GM20431 (cell line): ENCODE measurements around the gene B4GALNT1.
"Not testable (repeated sequence)": the region's sequence is repeated elsewhere in the genome, so short reads cannot be mapped to it uniquely, and the experiment has no call there.

Experiments
- in situ Hi-C: fragments of 300-500 bp; cut with MseI, MboI; formaldehyde crosslinking; loops from one replicate; pipeline ENCODE4 v1.15.0; 2020; ENCODE audit warnings: low sequenced_read_pairs; ENCODE audit not compliant: unreplicated experiment

The B4GALNT1 gene

DNA sequence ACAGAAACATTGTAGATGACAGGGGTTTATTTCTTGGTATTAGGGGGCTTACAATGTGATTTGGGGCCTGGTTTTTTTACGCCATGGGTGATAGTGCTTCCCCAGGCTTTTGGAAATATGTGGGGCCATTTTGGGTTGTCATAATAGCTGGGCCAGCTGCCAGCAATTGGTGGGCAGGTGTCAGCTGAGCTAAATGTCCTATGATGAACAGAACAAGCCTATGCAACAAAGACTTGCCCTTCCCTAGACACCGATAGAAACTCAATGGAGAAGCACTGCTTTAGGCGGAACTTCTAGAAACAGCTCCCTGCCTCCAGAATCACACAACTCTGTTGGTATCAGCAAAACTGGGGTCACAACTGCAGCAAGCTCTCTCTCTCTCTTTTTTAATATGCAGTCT is 5.1 kb upstream of the B4GALNT1 start:
- in situ Hi-C loops: no loop called here

DNA sequence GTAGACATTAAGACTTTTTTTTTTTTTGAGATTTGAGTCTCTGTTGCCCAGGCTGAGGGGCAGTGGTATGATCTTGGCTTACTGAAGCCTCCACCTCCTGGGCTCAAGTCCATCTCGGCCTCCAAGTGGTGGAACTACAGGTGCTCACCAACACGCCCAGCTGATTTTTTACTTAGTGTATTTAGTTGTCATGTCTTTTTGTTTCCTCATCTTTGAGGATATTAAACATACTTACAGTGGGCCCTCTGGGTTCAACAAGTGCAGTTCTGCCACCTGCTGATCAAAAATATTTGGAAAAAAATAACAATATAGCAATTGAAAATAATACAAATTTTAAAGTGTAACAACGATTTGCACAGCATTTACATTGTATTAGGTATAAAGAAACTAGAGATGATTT is 4.4 kb upstream of the B4GALNT1 start:
- in situ Hi-C loops: no loop called here

DNA sequence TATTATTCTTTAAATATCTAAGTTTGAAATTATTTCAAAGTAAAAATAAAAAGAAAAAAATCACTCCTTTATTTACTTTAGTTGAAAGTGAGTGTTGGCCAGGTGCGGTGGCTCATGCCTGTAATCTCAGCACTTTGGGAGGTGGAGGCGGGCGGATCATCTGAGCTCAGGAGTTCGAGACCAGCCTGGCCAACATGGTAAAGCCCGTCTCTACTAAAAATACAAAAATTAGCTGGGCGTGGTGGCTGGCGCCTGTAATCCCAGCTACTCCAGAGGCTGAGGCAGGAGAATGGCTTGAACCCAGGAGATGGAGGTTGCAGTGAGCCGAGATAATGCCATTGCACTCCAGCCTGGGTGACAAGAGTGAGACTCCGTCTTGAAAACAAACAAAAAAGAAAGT is 3.7 kb upstream of the B4GALNT1 start:
- in situ Hi-C loops: not testable (repeated sequence)

DNA sequence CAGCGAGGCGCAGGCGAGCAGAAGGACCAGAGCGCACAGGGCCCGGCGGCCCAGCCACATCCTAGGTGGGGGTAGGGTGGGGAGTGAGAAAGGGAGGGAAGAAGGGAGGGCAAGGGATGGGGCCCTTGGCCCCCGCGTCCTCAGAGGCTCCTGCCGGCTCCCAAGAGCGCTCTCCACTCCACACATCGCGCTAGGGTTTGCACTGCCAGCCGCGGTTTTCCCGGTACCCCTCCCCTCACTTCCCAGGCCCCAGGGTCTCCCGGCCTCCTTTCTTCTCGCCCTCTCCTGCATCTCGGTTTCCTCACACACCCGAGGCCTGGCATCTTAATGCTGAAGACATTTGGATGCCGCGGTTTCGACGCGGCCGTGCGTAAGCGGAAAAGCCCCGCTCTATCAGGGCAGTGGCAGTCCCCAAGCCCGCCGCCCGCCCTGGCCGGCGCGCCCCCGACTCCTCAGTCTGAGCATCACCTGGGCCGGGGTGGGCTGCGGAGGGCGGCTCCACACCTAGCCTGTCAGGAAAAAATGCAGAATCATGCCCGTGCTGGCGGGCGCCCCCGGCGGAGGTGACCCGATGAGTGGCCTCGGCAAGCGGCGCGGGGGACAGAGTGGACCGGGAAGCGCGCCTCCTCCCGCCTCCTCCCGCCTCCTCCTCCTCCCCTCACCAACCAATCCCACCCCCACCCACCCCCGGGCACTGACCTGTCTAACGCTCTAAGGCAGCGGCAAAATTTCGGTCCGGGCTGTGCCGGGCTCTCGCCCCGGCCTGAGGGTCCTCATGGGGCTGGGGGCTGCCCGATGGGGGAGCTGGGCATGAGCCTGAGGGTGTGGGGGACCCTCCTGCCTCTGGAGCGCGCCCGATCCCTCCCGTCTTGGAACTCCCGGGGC is 686 bp downstream of the B4GALNT1 start:
- in situ Hi-C loops: no loop called here

DNA sequence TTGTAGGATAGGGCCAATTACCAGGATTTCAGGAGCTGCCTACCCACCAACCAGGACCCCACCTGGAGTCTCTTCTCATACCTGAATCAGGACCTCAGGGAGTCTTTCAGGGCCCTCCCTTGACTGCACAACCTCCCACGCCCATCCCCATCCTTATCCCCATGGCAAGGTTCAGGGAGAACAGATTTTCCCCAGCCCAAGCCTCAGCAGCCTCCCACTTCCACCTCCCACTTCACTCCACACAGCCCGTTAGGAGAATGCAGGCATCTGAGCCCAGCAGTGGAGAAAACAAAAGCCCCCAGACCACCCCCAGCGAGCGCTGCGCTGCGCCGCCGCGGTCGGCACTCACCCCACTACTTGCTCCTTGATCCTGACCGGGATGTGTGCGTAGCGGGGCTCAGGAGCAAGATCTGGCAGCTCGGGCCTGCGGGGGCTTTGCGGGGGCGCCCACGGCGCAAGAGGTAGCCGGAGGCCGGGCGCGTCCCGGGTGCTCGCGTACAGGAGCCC is 1.4 kb downstream of the B4GALNT1 start:
- in situ Hi-C loops: no loop called here

DNA sequence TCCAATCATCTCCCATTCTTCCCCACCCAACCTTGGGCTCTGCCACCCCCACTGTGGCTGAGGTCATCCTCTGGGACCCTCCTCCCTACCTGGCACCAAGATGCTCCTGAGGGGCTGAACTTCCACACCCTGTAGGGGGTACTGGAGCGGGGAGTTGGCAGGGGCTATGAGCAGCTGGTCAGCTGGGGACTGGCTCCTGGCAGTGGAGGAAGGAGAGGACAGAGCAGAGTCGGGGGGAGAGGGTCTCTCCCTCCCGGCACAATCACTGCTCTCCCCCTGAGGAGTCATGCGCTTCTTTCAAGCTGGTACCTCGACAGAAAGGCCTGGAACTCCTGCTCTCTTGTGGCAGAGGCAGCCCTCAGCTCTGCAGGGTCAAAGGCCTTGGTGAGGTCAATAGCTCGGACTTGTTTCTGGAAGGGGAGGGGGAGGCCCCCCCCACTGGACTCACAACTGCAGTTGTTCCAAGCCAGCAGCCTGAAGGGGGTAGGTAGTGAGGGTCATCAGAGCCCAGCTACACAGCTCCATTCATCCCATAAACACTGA is 2.0 kb downstream of the B4GALNT1 start:
- in situ Hi-C loops: no loop called here

DNA sequence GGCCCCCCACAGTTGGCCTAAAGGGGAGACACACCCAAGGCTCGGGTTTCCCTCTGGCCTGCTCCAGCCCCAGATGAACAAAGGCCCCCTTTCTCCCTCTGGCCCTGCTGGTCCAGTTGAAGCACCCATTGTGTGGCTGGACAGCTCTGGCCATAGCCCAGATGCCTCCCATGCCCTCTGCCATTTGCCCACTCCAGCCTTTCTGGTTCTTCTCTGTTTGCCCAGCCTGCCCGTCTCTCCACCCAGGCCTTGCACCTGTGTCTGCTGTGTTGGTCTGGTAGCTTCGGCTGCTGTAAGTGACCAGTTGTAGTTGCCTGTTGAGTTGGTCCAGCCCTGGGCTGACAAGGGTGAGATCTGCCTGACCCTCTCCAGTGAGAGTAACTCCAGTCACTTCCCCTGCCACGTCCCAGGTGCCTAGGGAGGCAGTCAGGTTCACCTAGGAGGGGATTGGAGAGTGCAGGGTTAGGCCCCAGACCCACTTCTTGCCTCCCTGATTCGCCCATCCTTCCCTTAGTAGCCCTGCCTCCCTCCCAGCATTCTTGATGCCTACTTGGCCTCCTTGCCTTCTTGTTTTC is 3.0 kb downstream of the B4GALNT1 start:
- in situ Hi-C loops: no loop called here

DNA sequence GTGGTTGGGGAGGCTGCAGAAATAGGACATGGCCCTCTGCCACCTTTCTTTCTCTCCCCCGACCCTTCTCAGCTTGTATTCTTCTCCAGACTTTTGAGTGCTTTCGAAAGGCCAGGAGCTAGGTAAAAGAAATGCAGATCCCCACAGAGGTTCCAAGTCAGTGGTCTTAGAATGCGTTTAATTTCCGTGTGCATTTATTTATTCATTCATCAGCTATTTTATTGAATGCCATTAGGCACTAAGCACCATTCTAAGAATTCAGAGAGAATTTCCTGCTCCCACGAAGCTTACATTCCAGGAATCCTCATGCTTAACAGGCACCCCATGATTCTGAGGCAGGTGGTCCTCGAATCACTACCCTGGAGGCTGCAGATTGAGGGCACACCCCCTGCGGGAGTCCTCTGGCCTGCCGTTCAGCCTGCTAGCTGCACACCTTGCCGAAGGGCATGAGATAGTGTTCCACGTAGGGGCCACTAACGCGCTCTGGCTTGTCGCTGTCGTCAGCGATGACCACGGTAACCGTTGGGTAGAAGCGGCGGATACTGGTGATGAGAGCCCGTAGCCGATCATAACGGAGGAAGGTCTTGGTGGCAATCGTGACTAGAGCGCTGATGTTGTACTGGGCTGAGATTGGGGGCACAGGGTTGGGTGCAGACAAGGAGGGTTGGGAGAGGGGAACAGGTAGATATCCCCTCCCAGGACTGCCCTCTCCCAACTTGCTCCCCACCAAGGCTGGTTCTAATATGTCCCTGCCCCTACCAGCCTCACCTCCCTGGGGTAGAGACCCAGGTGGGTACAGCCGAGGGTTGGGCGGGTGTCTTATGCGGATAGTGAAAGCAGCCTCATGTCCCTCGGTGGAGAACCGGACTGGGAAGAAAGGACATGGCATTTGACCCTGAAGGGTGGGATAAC is 4.5 kb downstream of the B4GALNT1 start:
- in situ Hi-C loops: no loop called here

DNA sequence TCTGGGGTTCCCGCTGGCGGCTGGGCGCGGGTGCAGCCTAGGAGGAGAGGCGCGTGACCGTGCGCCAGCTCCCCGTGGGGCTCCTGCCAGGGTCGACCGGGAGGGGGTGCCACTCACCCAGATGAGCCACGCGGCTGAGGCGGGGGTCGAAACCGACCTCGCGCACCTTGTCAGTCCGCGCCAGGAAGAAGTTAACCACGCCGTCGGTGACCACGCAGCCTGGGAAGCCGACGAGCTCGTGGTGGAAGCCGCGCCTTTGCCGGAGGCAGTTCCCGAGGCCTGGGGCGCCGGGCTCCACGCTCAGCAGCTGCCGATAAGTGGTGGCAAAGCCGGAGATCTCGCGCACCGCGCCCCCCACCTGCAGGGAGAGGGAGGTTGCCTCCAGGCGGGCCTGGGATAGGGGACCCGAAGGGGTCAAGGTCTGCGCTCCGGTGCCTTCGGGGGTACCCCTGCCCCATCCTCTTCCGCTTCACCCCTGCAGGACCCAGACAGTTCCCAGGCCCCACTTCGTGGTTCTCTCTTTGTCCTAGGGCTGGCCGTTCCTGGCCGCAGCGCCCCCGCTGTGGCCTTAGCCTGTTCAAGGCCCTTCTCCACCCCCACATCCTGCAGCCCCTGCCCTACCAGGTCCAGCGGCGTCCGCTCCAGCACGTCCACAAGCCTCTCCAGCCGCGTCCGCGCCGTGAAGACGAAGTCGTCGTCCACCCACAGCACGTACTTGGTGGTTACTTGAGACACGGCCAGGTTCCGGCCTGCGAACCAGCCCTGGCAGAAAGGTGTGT is 5.3 kb downstream of the B4GALNT1 start:
- in situ Hi-C loops: no loop called here

DNA sequence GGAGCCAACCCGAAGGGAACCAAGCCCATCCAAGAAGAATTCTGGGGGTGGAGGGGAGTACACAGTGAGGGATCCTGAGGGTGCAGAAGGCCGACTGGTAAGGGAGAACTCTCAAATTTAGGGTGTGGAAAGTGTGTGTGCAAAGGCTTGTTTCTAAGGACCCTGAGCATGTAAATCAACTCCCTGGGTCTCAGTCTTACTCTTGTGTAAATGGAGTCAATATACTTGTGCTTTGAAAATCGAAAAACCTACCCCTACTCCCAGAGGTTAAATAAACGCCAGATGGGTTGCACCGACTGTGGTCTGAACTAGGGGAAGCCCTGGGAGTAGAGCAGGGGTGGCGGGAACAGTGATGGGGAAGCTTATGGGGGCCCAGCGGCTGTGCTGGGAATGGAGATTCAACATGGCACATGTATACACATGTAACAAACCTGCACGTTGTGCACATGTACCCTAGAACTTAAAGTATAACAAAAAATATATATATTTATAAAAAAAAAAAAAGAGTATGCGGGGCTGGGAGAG is 6.0 kb downstream of the B4GALNT1 start:
- in situ Hi-C loops: no loop called here

DNA sequence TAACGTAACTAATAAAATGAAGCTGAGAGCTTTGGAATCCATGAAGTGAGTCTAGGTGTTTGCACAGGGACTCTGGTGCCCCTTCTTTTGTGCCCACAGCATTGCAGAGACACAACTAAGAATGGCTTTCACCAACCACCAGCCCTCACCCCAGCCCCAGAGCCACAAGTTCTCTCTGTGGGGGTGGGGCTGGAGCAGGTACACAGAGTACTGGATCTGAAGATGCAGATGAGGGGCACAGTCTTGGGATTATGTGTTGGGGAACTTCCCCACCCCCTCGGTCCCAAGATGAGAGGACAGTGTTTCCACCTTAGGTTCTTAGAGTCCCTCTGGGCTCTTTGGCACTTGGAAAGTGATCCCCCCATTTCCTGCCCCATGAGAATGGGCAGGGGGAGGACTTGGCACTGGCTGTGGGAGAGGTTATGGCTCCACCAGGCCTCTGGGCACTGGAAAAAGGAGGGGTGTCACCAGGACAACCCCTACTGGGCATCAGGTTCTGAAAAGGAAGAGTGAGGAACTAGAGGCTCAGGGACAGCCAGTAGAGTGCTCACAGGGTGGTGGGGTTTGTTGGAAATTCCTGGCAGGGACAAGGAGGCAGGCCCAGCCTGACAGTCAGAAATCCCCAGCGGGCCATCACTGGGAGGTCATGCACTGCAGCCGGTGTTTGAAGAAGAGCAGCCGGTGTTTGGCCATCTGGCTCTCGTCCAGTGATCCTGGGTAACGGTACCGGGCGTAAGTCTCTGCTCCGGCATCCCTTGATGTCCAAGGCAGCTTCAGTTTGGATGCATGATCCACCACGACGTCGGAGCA is 6.7 kb downstream of the B4GALNT1 start:
- in situ Hi-C loops: no loop called here

DNA sequence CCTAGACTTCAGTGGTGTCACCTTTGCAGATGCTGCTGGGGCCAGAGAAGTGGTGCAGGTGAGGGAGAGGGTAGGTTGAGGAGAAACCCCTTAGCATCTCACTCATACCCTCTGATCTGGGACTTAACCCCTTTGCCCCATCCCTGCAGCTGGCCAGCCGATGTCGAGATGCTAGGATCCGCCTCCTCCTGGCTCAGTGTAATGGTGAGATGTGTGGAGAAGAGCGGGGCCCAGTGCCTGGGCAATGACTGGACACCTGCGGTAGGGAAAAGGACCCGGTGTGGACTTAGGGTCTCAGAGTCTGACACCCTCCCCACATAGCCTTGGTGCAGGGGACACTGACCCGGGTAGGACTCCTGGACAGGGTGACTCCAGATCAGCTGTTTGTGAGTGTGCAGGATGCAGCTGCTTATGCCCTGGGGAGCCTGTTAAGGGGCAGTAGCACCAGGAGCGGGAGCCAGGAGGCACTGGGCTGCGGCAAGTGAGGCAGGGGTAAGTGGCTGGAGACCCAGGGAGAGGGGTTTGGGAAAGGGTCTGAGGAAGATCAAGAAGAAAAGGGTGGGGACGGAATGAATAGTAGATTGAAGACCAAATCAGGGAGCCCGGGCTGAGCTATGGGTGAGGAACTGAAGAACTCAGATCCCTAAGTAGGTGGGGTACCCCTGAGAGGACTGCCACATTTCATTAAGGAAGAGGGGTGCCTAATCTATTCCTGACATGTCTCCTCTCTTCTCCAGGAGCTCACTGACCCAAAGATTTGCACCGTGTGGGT is 7.6 kb downstream of the B4GALNT1 start:
- in situ Hi-C loops: no loop called here

DNA sequence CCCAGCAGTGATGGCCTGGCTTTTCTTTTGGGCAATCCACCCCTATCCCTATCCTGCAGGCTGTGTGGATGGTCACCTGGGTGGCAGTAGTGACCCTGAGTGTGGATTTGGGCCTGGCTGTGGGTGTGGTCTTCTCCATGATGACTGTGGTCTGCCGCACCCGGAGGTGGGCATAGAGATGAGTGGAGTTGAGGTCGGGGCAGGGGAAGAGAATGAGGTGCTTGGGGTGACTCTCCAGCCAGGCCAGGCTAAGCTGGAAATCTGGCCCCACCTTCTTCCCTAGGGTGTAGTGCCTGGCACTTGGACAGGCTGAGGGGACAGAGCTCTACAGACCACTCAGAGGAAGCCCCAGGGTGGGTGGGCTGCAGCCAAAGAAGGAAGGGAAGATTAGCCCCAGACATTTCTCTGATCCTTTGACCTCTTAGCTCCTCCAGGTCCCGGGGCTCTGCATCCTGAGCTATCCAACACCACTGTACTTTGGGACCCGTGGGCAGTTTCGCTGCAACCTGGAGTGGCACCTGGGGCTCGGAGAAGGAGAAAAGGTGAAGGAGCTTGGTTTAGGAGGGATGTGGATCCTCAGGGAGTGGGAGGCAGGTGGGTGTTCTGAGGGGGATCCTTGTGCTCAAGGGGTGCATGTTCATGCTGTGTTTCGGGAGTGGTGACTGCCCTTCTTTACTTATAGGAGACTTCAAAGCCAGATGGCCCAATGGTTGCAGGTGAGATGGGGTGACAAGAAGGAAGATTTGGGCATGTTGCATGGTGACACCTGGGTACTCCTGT is 8.4 kb downstream of the B4GALNT1 start:
- in situ Hi-C loops: loop anchor here (5.0 kb wide), 1 partner anchor 42 kb away; no protein-coding TSS in a partner anchor

DNA sequence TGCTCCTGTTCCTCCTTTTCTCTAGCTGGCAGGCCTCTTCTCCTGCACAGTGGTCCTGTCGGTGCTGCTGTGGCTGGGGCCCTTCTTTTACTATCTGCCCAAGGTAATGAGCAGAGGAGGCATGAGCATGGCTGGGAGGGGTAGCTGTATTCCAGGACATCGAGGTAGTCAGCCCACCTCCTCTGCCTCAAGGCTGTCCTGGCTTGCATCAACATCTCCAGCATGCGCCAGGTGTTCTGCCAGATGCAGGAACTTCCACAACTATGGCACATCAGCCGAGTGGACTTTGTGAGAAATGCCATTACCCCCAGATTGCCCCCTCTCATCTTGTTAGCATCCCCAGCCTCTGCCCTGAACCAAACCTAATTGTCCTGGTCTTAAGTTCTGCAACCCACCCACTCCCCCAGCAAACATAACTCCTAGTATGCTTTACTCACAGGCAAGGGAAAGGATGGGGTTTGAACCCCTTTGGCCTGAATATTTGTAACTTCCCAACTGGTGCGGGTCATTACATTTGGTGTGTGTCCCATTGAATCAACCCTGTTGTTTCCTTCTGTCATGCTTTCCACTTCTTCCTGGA is 9.1 kb downstream of the B4GALNT1 start:
- in situ Hi-C loops: loop anchor here (5.0 kb wide), 1 partner anchor 42 kb away; no protein-coding TSS in a partner anchor

DNA sequence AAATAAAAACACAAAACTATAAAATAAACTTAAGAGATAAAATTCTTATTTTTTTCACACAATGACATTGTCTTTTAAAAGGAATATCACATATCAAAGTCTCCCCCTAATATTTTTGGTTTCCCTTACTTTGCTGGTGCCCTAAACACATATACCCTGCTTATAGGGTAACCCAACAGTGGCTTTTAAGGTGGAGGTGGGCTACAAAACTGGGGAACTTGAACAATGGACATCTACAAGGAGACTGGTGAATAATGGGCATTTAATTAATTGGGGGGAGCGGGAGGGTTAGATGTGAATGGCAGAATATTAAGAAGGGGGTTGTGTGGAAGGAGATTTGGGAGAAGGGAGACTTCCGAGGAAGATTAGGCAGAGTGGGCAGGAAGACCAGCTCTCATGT is 9.6 kb downstream of the B4GALNT1 start:
- in situ Hi-C loops: loop anchor here (5.0 kb wide), 1 partner anchor 41 kb away; no protein-coding TSS in a partner anchor
